GM19468 (cell line): ENCODE results near the gene RIPPLY3.

Source experiments
- ATAC-seq: cut with Tn5 transposase; IDR thresholded peaks from one replicate; pipeline ENCODE4 v1.9.1; 2021; ENCODE audit warnings: mild to moderate bottlenecking, moderate library complexity, moderate number of reproducible peaks; ENCODE audit not compliant: unreplicated experiment; ENCODE audit errors: extremely low read depth

Gene RIPPLY3

GRCh38 chr21:37055271-37055855 lies 48.9 kb downstream of the RIPPLY3 start:
- ATAC-seq = no peak

DNA sequence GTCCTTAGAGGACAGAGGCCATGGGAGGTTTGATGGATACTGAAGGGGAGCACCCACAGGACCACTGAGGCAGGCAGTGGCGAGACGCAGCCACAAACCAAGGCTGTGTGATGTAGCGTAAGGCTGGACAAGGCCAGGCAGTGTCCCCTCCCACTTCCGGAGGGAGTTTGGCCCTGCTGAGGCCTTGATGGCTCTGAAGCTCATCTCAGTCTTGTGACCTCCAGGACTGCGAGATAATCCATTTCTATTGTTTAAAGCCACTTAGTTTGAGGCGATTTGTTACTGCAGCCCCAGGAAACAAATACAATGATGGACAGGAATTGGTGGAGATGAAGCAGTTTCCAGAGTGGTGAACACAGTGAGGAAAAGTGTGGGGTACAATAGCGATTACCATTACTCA lies 51.1 kb downstream of the RIPPLY3 start:
- no peak for ATAC-seq

GRCh38 chr21:37058261-37058660 lies 51.8 kb downstream of the RIPPLY3 start:
- no peak for ATAC-seq

DNA sequence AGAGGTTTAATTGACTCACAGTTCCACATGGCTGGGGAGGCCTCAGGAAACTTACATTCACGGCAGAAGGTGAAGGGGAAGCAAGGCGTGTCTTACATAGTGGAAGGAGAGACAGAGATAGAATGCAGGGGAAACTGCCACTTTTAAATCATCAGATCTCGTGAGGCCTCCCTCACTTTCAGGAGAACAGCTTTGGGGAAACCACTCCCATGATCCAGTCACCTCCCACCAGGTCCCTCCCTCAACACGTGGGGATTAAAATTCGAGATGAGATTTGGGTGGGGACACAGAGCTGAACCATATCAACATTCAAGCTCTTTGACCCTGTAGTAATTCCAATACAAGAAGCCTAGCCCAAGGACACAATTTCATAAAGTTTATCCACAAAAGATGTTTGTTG lies 52.7 kb downstream of the RIPPLY3 start:
- ATAC-seq = no peak

DNA sequence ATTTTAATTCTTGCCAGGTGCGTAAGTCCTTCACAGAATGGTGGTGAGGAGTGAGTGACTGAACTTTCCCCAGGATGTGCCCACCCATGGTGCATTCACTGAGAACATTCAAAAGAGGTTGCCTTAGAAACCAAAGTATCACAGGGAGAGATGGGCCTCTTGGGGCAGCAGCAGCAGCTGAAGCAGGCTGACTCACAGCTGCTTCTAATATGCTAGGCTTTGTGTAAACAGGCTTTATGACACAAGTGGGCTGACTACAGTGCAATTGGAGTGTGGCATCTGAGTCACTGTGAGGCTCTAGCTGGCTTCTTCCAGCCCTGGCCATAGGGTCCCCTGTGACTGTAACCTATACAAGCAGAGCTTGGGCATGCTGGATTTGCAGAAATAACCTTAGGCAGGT lies 53.8 kb downstream of the RIPPLY3 start:
- no peak for ATAC-seq

GRCh38 chr21:37061926-37062592 lies 55.6 kb downstream of the RIPPLY3 start:
- no peak for ATAC-seq

- no peak for ATAC-seq
Measured at GRCh38 chr21:37062593-37062935, 56.1 kb downstream of the RIPPLY3 start.

- no peak for ATAC-seq
Measured at GRCh38 chr21:37063433-37063832, 56.9 kb downstream of the RIPPLY3 start.

GRCh38 chr21:37064841-37065240 lies 58.3 kb downstream of the RIPPLY3 start:
- ATAC-seq = no peak

DNA sequence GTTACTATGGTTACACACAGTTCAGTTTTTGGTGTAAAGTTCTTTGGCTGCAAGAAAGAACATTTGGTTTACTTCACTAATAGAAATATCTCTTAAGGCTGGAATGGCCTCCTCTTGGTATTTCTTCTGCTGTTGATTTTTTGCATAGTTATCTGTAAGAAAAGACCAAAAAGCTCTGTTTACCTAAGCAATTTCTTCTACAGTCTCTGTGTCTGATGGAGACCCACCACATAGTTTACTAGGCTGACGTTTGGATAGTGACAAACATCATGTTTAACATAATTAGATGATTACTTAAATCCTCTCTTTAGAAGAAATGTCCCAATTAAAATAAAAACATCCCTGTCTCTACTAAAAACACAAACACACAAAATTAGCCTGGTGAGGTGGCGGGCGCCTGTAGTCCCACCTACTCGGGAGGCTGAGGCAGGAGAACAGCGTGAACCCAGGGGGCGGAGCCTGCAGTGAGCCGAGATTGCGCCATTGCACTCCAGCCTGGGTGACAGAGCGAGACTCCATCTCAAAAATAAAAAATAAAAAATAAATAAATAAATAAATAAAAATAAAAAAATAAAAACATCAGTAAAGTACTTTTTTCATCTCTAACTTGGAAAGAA lies 59.2 kb downstream of the RIPPLY3 start:
- ATAC-seq = no peak
